Heart left ventricle (tissue), 13 donors: ENCODE measurements around the gene PRKCI.

Experiments used
- CTCF ChIP-seq, 12 donors: fragments of 200-600 bp; sonication (generic) in 4 of 12; IDR thresholded peaks; one replicate each; pipeline versions ENCODE4 v1.5.0 to v1.8.0; 2018 to 2022; ENCODE audit warnings: antibody characterized with exemption in 12 of 12, mild to moderate bottlenecking in 5 of 12
- POLR2A ChIP-seq, 2 donors: fragments of 450-650 bp; IDR thresholded peaks; one replicate each; pipeline ENCODE4 v1.6.1; 2017; ENCODE audit warnings: antibody characterized with exemption in 2 of 2, mild to moderate bottlenecking in 2 of 2, moderate library complexity in 2 of 2
- donor health status: ischemic (EF 13 %, LVEDD 7.1; RV severe dilation, severe dysfunction).
- donor health status: DM: no; HTN: yes; CAD: no.
- donor health status: DM: no; HTN: no; CAD: no.
- donor health status: ischemic (EF 25% LVEDD 6.9; RV normal size, moderate dysfunction).
- donor health status: ischemic (EF 25% LVEDD 5.7; RV mildly dilated, moderate dysfunction).
- donor health status: ischemic (EF 35%, LVEDD 5.7; RV mildly dilated, moderate dysfunction).
- donor health status: nonischemic (EF 11% LVEDD 7.7; RV severe dilation, severe dysfunction).
- donor health status: DM: yes; HTN: yes; CAD: no.
- donor health status: PGD.
- donor health status: ischemic (EF 29% LVEDD 5.4; RV normal size, mild dysfunction).
- donor health status: nonischemic (EF 23%, LVEDD 6.1; RV moderate dilation, normal function).

GRCh38 chr3:170353485-170353884 is 131.3 kb downstream of the PRKCI start:
- TF ChIP-seq CTCF (IDR thresholded peaks at IDR 0.05) (no peak), POLR2A (IDR thresholded peaks at IDR 0.05) (no peak)
